CD4-positive, alpha-beta T cell treated with Interleukin-1 beta for 1 hour (primary cell): ENCODE measurements around the gene ZNF667.

Source experiments
- DNase-seq, 2 donors: peaks; one replicate each; pipeline ENCODE4 v3.0.0-alpha.2; 2020 to 2022

The ZNF667 gene

GRCh38 chr19:56476651-56477428, at the start of gene ZNF667:
TSS of gene ZNF667 (minus strand) at chr19:56477345. CDS start at chr19:56462370, 14,975 bp downstream.
- peak; percentile 16 to 68 for DNase-seq

GRCh38 chr19:56525214-56525860, 48.2 kb upstream of the ZNF667 start:
- no peak for DNase-seq

GRCh38 chr19:56508290-56508778, 31.2 kb upstream of the ZNF667 start:
- no peak for DNase-seq

- peak; percentile 84 to 95 for DNase-seq
Observed at GRCh38 chr19:56507446-56508289, 30.5 kb upstream of the ZNF667 start, which contains the start of gene ZNF471. TSS of gene ZNF471 (plus strand) at chr19:56507855. CDS start at chr19:56511572, 3,717 bp downstream.

GRCh38 chr19:56504581-56504980, 27.4 kb upstream of the ZNF667 start:
- no peak for DNase-seq

GRCh38 chr19:56491399-56491798, 14.3 kb upstream of the ZNF667 start:
- DNase-seq = no peak

- peak; percentile 44 to 80 for DNase-seq
Observed at GRCh38 chr19:56477429-56478338, 539 bp upstream of the ZNF667 start.

GRCh38 chr19:56476093-56476492, 1.1 kb downstream of the ZNF667 start:
- no peak for DNase-seq

GRCh38 chr19:56474308-56474707, 2.8 kb downstream of the ZNF667 start:
- DNase-seq = no peak

GRCh38 chr19:56441206-56441792, 35.8 kb downstream of the ZNF667 start:
- DNase-seq = no peak

- DNase-seq = no peak
Observed at GRCh38 chr19:56423985-56424353, 53.2 kb downstream of the ZNF667 start.

- no peak for DNase-seq
Observed at GRCh38 chr19:56423276-56423984, 53.7 kb downstream of the ZNF667 start.

GRCh38 chr19:56405062-56405461, 72.1 kb downstream of the ZNF667 start:
- DNase-seq = no peak

- peak; percentile 7 to 21 for DNase-seq
Observed at GRCh38 chr19:56404705-56405056, 72.5 kb downstream of the ZNF667 start.

- DNase-seq = peak; percentile 94
Observed at GRCh38 chr19:56403764-56404704, 73.1 kb downstream of the ZNF667 start, which contains the start of gene ZNF583. TSS of gene ZNF583 (plus strand) at chr19:56404332. CDS start at chr19:56407115, 2,783 bp downstream.

GRCh38 chr19:56403261-56403660, 73.9 kb downstream of the ZNF667 start:
- no peak for DNase-seq

GRCh38 chr19:56400485-56400884, 76.7 kb downstream of the ZNF667 start:
- DNase-seq = no peak

GRCh38 chr19:56398809-56399208, 78.3 kb downstream of the ZNF667 start:
- DNase-seq = no peak

GRCh38 chr19:56393119-56394012, 83.8 kb downstream of the ZNF667 start, which contains the start of gene ZNF582:
TSS of gene ZNF582 (minus strand) at chr19:56393534. CDS start at chr19:56391752, 1,782 bp downstream.
- DNase-seq = peak; percentile 95 to 97
